DMS 273 (cell line): ENCODE results near the gene MARCHF10.
A peak's percentile ranks its signal among the peaks of the same experiment; 100 is the strongest.
"Not testable (repeated sequence)": the region's sequence is repeated elsewhere in the genome, so short reads cannot be mapped to it uniquely, and the experiment has no call there.

ENCODE experiments used
- DNase-seq: peaks from one replicate; lab custom pipeline; 2025; ENCODE audit not compliant: unreplicated experiment; lab: John Stamatoyannopoulos, UW

Gene MARCHF10

GRCh38 chr17:62807812-62808575, at the start of gene MARCHF10:
Gene MARCHF10 (minus strand): TSS chr17:62808314. CDS start chr17:62801735, 6,579 bp downstream.
- DNase-seq: peak; percentile 80

GRCh38 chr17:62857526-62857925, 49.4 kb upstream of the MARCHF10 start:
- no peak for DNase-seq

GRCh38 chr17:62856594-62856993, 48.5 kb upstream of the MARCHF10 start:
- no peak for DNase-seq

- no peak for DNase-seq
These were observed 47.0 kb upstream of the MARCHF10 start for GRCh38 chr17:62855156-62855555.

- DNase-seq: no peak
These were observed 46.1 kb upstream of the MARCHF10 start for GRCh38 chr17:62854098-62854680.

GRCh38 chr17:62852195-62852594, 44.1 kb upstream of the MARCHF10 start:
- DNase-seq: no peak

GRCh38 chr17:62849591-62850415, 41.7 kb upstream of the MARCHF10 start:
- DNase-seq: not testable (repeated sequence)

- DNase-seq: no peak
These were observed 40.2 kb upstream of the MARCHF10 start for GRCh38 chr17:62848334-62848733.

- DNase-seq: no peak
These were observed 39.3 kb upstream of the MARCHF10 start for GRCh38 chr17:62847426-62847825.

- DNase-seq: no peak
These were observed 32.8 kb upstream of the MARCHF10 start for GRCh38 chr17:62840871-62841270.

GRCh38 chr17:62833816-62834215, 25.7 kb upstream of the MARCHF10 start:
- DNase-seq: not testable (repeated sequence)

GRCh38 chr17:62832405-62832804, 24.3 kb upstream of the MARCHF10 start:
- DNase-seq: no peak

- DNase-seq: not testable (repeated sequence)
These were observed 23.0 kb upstream of the MARCHF10 start for GRCh38 chr17:62831066-62831465.

GRCh38 chr17:62827746-62828485, 19.8 kb upstream of the MARCHF10 start:
- DNase-seq: peak; percentile 43

- DNase-seq: no peak
These were observed 18.8 kb upstream of the MARCHF10 start for GRCh38 chr17:62826956-62827355.

- DNase-seq: no peak
These were observed 17.1 kb upstream of the MARCHF10 start for GRCh38 chr17:62825182-62825581.

- DNase-seq: no peak
These were observed 16.4 kb upstream of the MARCHF10 start for GRCh38 chr17:62824290-62825131.

GRCh38 chr17:62823111-62823893, 15.2 kb upstream of the MARCHF10 start:
- DNase-seq: no peak
